A673 (cell line): ENCODE measurements around the gene HEPACAM2. TPM values are rescaled to one million over a fixed set of nuclear protein-coding genes. Genes with fewer than 3 reads are reported as not detected.
A peak's percentile ranks its signal among the peaks of the same experiment; 100 is the strongest.

ENCODE experiments used
- BruUV-seq: library from RNA; stranded (reverse); fragments of 400-500 nt; replicated peaks from 2 replicates; lab custom pipeline; 2021; lab: Mats Ljungman, UMichigan
- CTCF ChIA-PET: fragments of 300-600 bp; sonication (Branson Sonifier 250); formaldehyde crosslinking; loops from one replicate; lab custom pipeline; 2022; ENCODE audit warnings: antibody characterized with exemption; lab: Charles Lee
- POLR2A ChIA-PET: fragments of 300-600 bp; sonication (Branson Sonifier 250); formaldehyde crosslinking; loops from one replicate; lab custom pipeline; 2022; ENCODE audit warnings: antibody characterized with exemption; ENCODE audit not compliant: low non-redundant PET; lab: Charles Lee
- DNase-seq: peaks from one replicate; pipeline ENCODE4 v3.0.0-alpha.2; 2015; ENCODE audit warnings: low spot score
- H3K27ac ChIP-seq: fragments of 200-600 bp; sonication (generic); 2 replicates; pipeline ENCODE4 v1.5.1; 2016; ENCODE audit warnings: mixed run types, low read depth, mild to moderate bottlenecking, mixed read lengths, antibody characterized with exemption, low read length; ENCODE audit not compliant: poor library complexity, severe bottlenecking
- H3K27me3 ChIP-seq: fragments of 200-600 bp; sonication (generic); replicated peaks from 2 replicates; pipeline ENCODE4 v1.6.1; 2017; ENCODE audit warnings: mixed run types, low read depth, mild to moderate bottlenecking, mixed read lengths, antibody characterized with exemption, low read length; ENCODE audit not compliant: insufficient read depth, poor library complexity
- H3K36me3 ChIP-seq: fragments of 200-600 bp; sonication (generic); 2 replicates; pipeline ENCODE4 v1.6.1; 2016; ENCODE audit warnings: mixed run types, mild to moderate bottlenecking, mixed read lengths, antibody characterized with exemption, low read length; ENCODE audit not compliant: insufficient read depth, poor library complexity, severe bottlenecking
- H3K4me1 ChIP-seq: fragments of 200-600 bp; sonication (generic); 2 replicates; pipeline ENCODE4 v1.6.1; 2017; ENCODE audit warnings: mixed run types, mild to moderate bottlenecking, mixed read lengths, antibody characterized with exemption, low read length; ENCODE audit not compliant: insufficient read depth, poor library complexity, severe bottlenecking
- H3K4me3 ChIP-seq: fragments of 200-600 bp; sonication (generic); 2 replicates; pipeline ENCODE4 v1.5.1; 2016; ENCODE audit warnings: low read depth, mixed run types, mild to moderate bottlenecking, mixed read lengths, low read length; ENCODE audit not compliant: poor library complexity, severe bottlenecking
- H3K9me3 ChIP-seq: fragments of 200-600 bp; sonication (generic); 2 replicates; pipeline ENCODE4 v1.6.1; 2016; ENCODE audit warnings: mixed run types, low read depth, mild to moderate bottlenecking, mixed read lengths, antibody characterized with exemption, low read length; ENCODE audit not compliant: poor library complexity, severe bottlenecking
- CTCF ChIP-seq: fragments of 300-800, 200-600 bp; sonication (generic); conservative IDR thresholded peaks from 2 replicates; pipeline ENCODE4 v1.5.1; 2017; ENCODE audit warnings: low read depth, mild to moderate bottlenecking, antibody characterized with exemption, low read length, moderate library complexity, mixed read lengths
- EZH2 ChIP-seq: fragments of 200-600 bp; sonication (generic); IDR thresholded peaks from 2 replicates; pipeline ENCODE4 v1.6.1; 2017; ENCODE audit warnings: borderline replicate concordance, low read depth, mild to moderate bottlenecking, mixed read lengths, antibody characterized with exemption, low read length; ENCODE audit not compliant: poor library complexity, severe bottlenecking
- intact Hi-C: fragments of 100-400 bp; cut with micrococcal nuclease; formaldehyde crosslinking; loops from one replicate; pipeline ENCODE4 v1.10.0; 2022; ENCODE audit not compliant: unreplicated experiment
- total RNA-seq: library from RNA; stranded (reverse); gene quantifications from 2 replicates; pipeline ENCODE4 v1.2.3, GENCODE V29; 2021

Gene HEPACAM2
- total RNA-seq, 1 experiment from 2014 or later: not detected

DNA sequence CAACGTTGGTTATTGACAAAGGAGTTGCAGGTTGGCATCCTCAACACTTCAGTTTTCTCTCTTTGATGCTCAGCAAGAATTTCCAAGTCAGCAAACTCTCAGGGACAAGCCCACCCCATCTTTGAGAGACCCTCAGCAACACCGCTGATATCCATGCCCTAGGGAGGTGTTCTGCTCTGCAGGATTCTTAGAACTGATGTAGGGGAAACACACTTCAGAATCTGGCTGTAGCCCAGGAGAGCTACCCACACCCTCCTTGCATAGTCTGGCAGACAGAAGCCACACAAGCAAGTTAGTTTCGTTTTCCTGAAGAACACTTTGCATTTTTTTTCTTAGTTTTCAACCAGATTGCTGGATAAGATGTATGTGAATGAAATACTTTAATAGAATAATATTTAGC, 78.9 kb downstream of the HEPACAM2 start:
- TF ChIP-seq CTCF: no peak
- ChIA-PET POLR2A (no interaction called here), CTCF (no interaction called here)
- Histone ChIP-seq H3K36me3 (no peaks in the 10 kb centered on the region), H3K4me1 (no peaks in the 10 kb centered on the region), H3K27me3 (no peaks in the 10 kb centered on the region), H3K4me3 (peak overlapping the region; percentile 36), H3K9me3 (no peaks in the 10 kb centered on the region), H3K27ac (no peak overlapping the region)
- no TSS peak for BruUV-seq
- intact Hi-C loops: no loop called here
- peak; percentile 26 for DNase-seq

GRCh38 chr7:93146472-93147141, 79.7 kb downstream of the HEPACAM2 start:
- Histone ChIP-seq H3K27ac (no peak overlapping the region), H3K27me3 (no peaks in the 10 kb centered on the region), H3K9me3 (no peaks in the 10 kb centered on the region), H3K4me3 (no peak overlapping the region), H3K4me1 (no peaks in the 10 kb centered on the region), H3K36me3 (no peaks in the 10 kb centered on the region)
- no TSS peak for BruUV-seq
- no peak for TF ChIP-seq EZH2
- no peak for TF ChIP-seq CTCF
- intact Hi-C loops: no loop called here
- CTCF ChIA-PET: no interaction called here
- no peak for DNase-seq
- POLR2A ChIA-PET: no interaction called here

DNA sequence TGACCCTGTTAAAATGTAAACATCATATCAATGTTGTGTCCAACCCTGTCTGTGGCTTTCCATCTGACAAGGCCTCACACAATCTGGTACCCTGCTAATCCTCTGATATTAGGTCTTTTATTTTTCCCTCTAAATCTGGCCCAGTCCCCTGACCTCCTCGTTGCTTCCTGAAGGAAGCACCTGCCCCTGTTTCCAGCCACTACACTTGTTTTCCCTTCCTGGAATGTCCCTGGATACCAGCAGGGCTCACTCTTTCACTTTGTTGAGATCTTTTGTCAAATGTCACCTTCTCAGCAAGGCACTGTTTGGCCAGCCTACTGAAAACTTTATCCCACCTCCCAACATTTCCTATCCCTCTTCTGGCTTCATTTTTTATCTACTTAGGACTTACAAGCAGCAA, 80.2 kb downstream of the HEPACAM2 start:
- H3K4me1 ChIP-seq: no peaks in the 10 kb centered on the region
- TF ChIP-seq CTCF: no peak
- no peak for TF ChIP-seq EZH2
- H3K27ac ChIP-seq: no peak overlapping the region
- DNase-seq: no peak
- H3K36me3 ChIP-seq: no peaks in the 10 kb centered on the region
- intact Hi-C loops: no loop called here
- no TSS peak for BruUV-seq
- H3K9me3 ChIP-seq: no peaks in the 10 kb centered on the region
- CTCF ChIA-PET: no interaction called here
- POLR2A ChIA-PET: no interaction called here
- no peaks in the 10 kb centered on the region for H3K27me3 ChIP-seq
- no peak overlapping the region for H3K4me3 ChIP-seq
